ENCODE measurements around the gene KRTAP4-16.
"Not testable (repeated sequence)": the region's sequence is repeated elsewhere in the genome, so short reads cannot be mapped to it uniquely, and the experiment has no call there.

KRTAP4-16 gene

GRCh38 chr17:41104386-41105038 lies 2.5 kb upstream of the KRTAP4-16 start:
- DNase-seq; H3K4me3 ChIP-seq (ENCODE audit: control insufficient read depth in 1 of 7, extremely low read depth in 1 of 7, insufficient read depth in 4 of 7, low read depth in 2 of 7, low read length in 6 of 7); H3K9me3 ChIP-seq (ENCODE audit: control extremely low read depth in 1 of 5, control insufficient read depth in 4 of 5, insufficient read depth in 2 of 5, low read depth in 1 of 5, low read length in 4 of 5); H3K27me3 ChIP-seq (replicated peaks in 2 of 5; ENCODE audit: control insufficient read depth in 4 of 5, insufficient read depth in 5 of 5, low read length in 4 of 5); H3K36me3 ChIP-seq (ENCODE audit: control insufficient read depth in 4 of 4, insufficient read depth in 4 of 4, low read length in 3 of 4); CTCF ChIA-PET; H3K27ac ChIP-seq (ENCODE audit: insufficient read depth in 1 of 2, low read depth in 1 of 2, low read length in 2 of 2, poor library complexity in 1 of 2, severe bottlenecking in 2 of 2); POLR2A ChIA-PET: not testable (repeated sequence)
- H3K4me1 ChIP-seq (ENCODE audit: control extremely low read depth in 1 of 4, control insufficient read depth in 4 of 4, insufficient read depth in 4 of 4, low read length in 3 of 4): peaks cover 0 to 18% (median 11%) of the 10 kb centered on the region in 4 experiments
- no CpG with 5 or more reads among the region's 2 CpGs for WGBS (ENCODE audit: insufficient coverage)

DNA sequence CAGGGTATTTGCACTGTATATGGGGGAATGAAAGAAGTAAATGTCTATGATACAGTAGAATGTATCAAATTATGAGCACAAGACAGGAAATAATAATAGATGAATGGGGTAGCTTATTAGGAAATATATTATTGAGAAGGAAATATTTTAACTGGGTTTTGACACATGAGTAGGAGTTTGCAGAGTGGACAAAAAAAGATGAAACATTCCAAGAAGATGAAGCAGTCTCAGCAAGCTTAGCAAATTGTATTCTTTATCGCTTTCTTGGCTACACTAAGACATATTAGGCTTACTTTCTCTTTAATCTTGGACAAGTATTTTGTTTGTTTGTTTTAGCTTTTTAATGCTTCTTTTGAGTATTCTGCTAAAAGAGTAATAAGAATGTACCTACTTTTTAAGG lies 1.9 kb upstream of the KRTAP4-16 start:
- H3K27ac ChIP-seq (ENCODE audit: insufficient read depth in 1 of 2, low read depth in 1 of 2, low read length in 2 of 2, poor library complexity in 1 of 2, severe bottlenecking in 2 of 2): no peak overlapping the region
- no peaks in the 10 kb centered on the region for H3K36me3 ChIP-seq (ENCODE audit: control insufficient read depth in 4 of 4, insufficient read depth in 4 of 4, low read length in 3 of 4)
- H3K27me3 ChIP-seq (replicated peaks in 2 of 5; ENCODE audit: control insufficient read depth in 4 of 5, insufficient read depth in 5 of 5, low read length in 4 of 5): no peaks in the 10 kb centered on the region
- DNase-seq: no peak
- H3K9me3 ChIP-seq (ENCODE audit: control extremely low read depth in 1 of 5, control insufficient read depth in 4 of 5, insufficient read depth in 2 of 5, low read depth in 1 of 5, low read length in 4 of 5): no peaks in the 10 kb centered on the region
- POLR2A ChIA-PET: interaction anchor here (0.6 kb wide), 1 partner anchor 197 kb away, joined by 3 read pairs; no protein-coding TSS in a partner anchor
- H3K4me3 ChIP-seq (ENCODE audit: control insufficient read depth in 1 of 7, extremely low read depth in 1 of 7, insufficient read depth in 4 of 7, low read depth in 2 of 7, low read length in 6 of 7): no peak overlapping the region
- CTCF ChIA-PET: no interaction called here
- no CpG with 5 or more reads among the region's 1 CpG for WGBS (ENCODE audit: insufficient coverage)
- peaks cover 0 to 17% (median 10%) of the 10 kb centered on the region in 4 experiments for H3K4me1 ChIP-seq (ENCODE audit: control extremely low read depth in 1 of 4, control insufficient read depth in 4 of 4, insufficient read depth in 4 of 4, low read length in 3 of 4)

GRCh38 chr17:41099682-41100480 lies 2.1 kb downstream of the KRTAP4-16 start:
- DNase-seq: peak in 2 of 3 donors; percentile 41 to 62
- H3K27me3 ChIP-seq (replicated peaks in 2 of 5; ENCODE audit: control insufficient read depth in 4 of 5, insufficient read depth in 5 of 5, low read length in 4 of 5); POLR2A ChIA-PET; CTCF ChIA-PET; H3K4me3 ChIP-seq (ENCODE audit: control insufficient read depth in 1 of 7, extremely low read depth in 1 of 7, insufficient read depth in 4 of 7, low read depth in 2 of 7, low read length in 6 of 7); H3K4me1 ChIP-seq (ENCODE audit: control extremely low read depth in 1 of 4, control insufficient read depth in 4 of 4, insufficient read depth in 4 of 4, low read length in 3 of 4); H3K36me3 ChIP-seq (ENCODE audit: control insufficient read depth in 4 of 4, insufficient read depth in 4 of 4, low read length in 3 of 4); H3K27ac ChIP-seq (ENCODE audit: insufficient read depth in 1 of 2, low read depth in 1 of 2, low read length in 2 of 2, poor library complexity in 1 of 2, severe bottlenecking in 2 of 2); H3K9me3 ChIP-seq (ENCODE audit: control extremely low read depth in 1 of 5, control insufficient read depth in 4 of 5, insufficient read depth in 2 of 5, low read depth in 1 of 5, low read length in 4 of 5): not testable (repeated sequence)
- WGBS (ENCODE audit: insufficient coverage): no CpG with 5 or more reads among the region's 7 CpGs

GRCh38 chr17:41098481-41098880 lies 3.5 kb downstream of the KRTAP4-16 start:
- peaks cover 0 to 4% (median 3%) of the 10 kb centered on the region in 5 experiments for H3K9me3 ChIP-seq (ENCODE audit: control extremely low read depth in 1 of 5, control insufficient read depth in 4 of 5, insufficient read depth in 2 of 5, low read depth in 1 of 5, low read length in 4 of 5)
- no peaks in the 10 kb centered on the region for H3K27me3 ChIP-seq (replicated peaks in 2 of 5; ENCODE audit: control insufficient read depth in 4 of 5, insufficient read depth in 5 of 5, low read length in 4 of 5)
- no peak overlapping the region for H3K27ac ChIP-seq (ENCODE audit: insufficient read depth in 1 of 2, low read depth in 1 of 2, low read length in 2 of 2, poor library complexity in 1 of 2, severe bottlenecking in 2 of 2)
- H3K4me3 ChIP-seq (ENCODE audit: control insufficient read depth in 1 of 7, extremely low read depth in 1 of 7, insufficient read depth in 4 of 7, low read depth in 2 of 7, low read length in 6 of 7): no peak overlapping the region
- ChIA-PET CTCF (no interaction called here), POLR2A (no interaction called here)
- no peaks in the 10 kb centered on the region for H3K36me3 ChIP-seq (ENCODE audit: control insufficient read depth in 4 of 4, insufficient read depth in 4 of 4, low read length in 3 of 4)
- peaks cover 0 to 8% (median 3%) of the 10 kb centered on the region in 4 experiments for H3K4me1 ChIP-seq (ENCODE audit: control extremely low read depth in 1 of 4, control insufficient read depth in 4 of 4, insufficient read depth in 4 of 4, low read length in 3 of 4)
- no peak for DNase-seq
- 100% methylated on average over 1 of the region's 6 CpGs for WGBS (ENCODE audit: insufficient coverage)

DNA sequence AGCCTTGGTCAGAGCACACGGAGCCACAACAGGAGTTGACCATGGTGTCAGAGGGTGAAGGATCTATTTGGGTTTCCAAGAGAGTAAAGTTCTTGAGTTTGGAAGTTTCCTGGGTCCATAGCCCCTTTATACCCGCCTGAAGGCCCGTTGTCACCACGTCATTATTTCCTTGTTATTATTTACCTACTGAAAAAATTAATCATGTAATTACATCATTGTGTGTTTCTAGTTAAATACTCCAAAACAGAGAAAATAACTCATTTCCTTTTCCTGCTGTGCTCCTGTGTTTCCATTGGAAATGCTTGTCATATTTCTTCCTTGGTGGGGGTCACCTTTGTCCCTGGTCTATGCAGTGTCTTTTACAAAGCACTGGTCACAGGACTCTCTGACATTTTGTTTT lies 4.0 kb downstream of the KRTAP4-16 start, which contains the start of gene KRTAP4-8:
KRTAP4-8 (minus strand) TSS at position 101 of the 400 bp plus-strand sequence; CDS start at position 43, 58 bp downstream.
- ChIA-PET CTCF (no interaction called here), POLR2A (no interaction called here)
- no peaks in the 10 kb centered on the region for H3K27me3 ChIP-seq (replicated peaks in 2 of 5; ENCODE audit: control insufficient read depth in 4 of 5, insufficient read depth in 5 of 5, low read length in 4 of 5)
- no peak within 1 kb of the TSS for H3K27ac ChIP-seq (ENCODE audit: insufficient read depth in 1 of 2, low read depth in 1 of 2, low read length in 2 of 2, poor library complexity in 1 of 2, severe bottlenecking in 2 of 2)
- H3K9me3 ChIP-seq (ENCODE audit: control extremely low read depth in 1 of 5, control insufficient read depth in 4 of 5, insufficient read depth in 2 of 5, low read depth in 1 of 5, low read length in 4 of 5): peaks cover 0 to 4% (median 3%) of the 10 kb centered on the region in 5 experiments
- peaks cover 0 to 8% (median 3%) of the 10 kb centered on the region in 4 experiments for H3K4me1 ChIP-seq (ENCODE audit: control extremely low read depth in 1 of 4, control insufficient read depth in 4 of 4, insufficient read depth in 4 of 4, low read length in 3 of 4)
- no peak for DNase-seq
- no peaks in the 10 kb centered on the region for H3K36me3 ChIP-seq (ENCODE audit: control insufficient read depth in 4 of 4, insufficient read depth in 4 of 4, low read length in 3 of 4)
- WGBS (ENCODE audit: insufficient coverage): 100% methylated on average over 1 of the region's 4 CpGs
- no peak within 1 kb of the TSS for H3K4me3 ChIP-seq (ENCODE audit: control insufficient read depth in 1 of 7, extremely low read depth in 1 of 7, insufficient read depth in 4 of 7, low read depth in 2 of 7, low read length in 6 of 7)

- no peak for DNase-seq
These were observed 6.0 kb downstream of the KRTAP4-16 start for GRCh38 chr17:41096055-41096454.

DNA sequence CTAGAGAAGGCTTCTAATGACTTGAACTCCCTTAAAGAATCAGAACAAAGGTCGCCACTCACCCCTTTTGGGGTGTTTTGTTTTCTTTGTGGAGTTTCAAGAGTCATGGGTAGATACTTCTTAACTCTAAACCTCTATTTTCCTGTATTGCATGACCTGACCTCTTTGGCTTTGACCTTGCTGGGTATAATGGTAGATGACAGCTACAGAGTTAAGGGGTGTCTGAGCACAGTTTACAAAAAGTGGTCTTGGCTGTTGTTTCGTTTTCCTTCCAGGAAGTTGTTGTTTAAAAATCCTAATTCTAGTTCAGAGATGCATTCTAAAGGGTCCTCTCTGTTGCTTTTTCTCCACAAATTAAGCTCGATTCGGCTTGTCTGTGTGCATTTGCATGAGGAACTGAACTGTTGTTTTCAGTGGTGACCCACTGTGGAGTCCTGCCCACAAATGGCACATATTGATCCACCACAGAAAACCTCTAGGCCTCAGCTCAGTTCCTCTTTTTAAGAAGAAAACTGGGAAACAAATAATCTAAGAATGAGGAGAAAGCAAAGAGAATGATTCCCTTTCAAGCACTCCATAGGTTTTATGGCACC lies 13.2 kb downstream of the KRTAP4-16 start:
- POLR2A ChIA-PET; H3K27ac ChIP-seq (ENCODE audit: insufficient read depth in 1 of 2, low read depth in 1 of 2, low read length in 2 of 2, poor library complexity in 1 of 2, severe bottlenecking in 2 of 2); H3K9me3 ChIP-seq (ENCODE audit: control extremely low read depth in 1 of 5, control insufficient read depth in 4 of 5, insufficient read depth in 2 of 5, low read depth in 1 of 5, low read length in 4 of 5); H3K4me1 ChIP-seq (ENCODE audit: control extremely low read depth in 1 of 4, control insufficient read depth in 4 of 4, insufficient read depth in 4 of 4, low read length in 3 of 4); DNase-seq; CTCF ChIA-PET; H3K27me3 ChIP-seq (replicated peaks in 2 of 5; ENCODE audit: control insufficient read depth in 4 of 5, insufficient read depth in 5 of 5, low read length in 4 of 5); H3K4me3 ChIP-seq (ENCODE audit: control insufficient read depth in 1 of 7, extremely low read depth in 1 of 7, insufficient read depth in 4 of 7, low read depth in 2 of 7, low read length in 6 of 7); H3K36me3 ChIP-seq (ENCODE audit: control insufficient read depth in 4 of 4, insufficient read depth in 4 of 4, low read length in 3 of 4): not testable (repeated sequence)
- 0% methylated on average over 1 of the region's 4 CpGs for WGBS (ENCODE audit: insufficient coverage)

More at GRCh38 chr17:41096055-41096454, 6.0 kb downstream of the KRTAP4-16 start:
- Histone ChIP-seq H3K4me1 (ENCODE audit: control extremely low read depth in 1 of 4, control insufficient read depth in 4 of 4, insufficient read depth in 4 of 4, low read length in 3 of 4) (peaks cover 0 to 8% (median 3%) of the 10 kb centered on the region in 4 experiments), H3K27ac (ENCODE audit: insufficient read depth in 1 of 2, low read depth in 1 of 2, low read length in 2 of 2, poor library complexity in 1 of 2, severe bottlenecking in 2 of 2) (no peak overlapping the region), H3K9me3 (ENCODE audit: control extremely low read depth in 1 of 5, control insufficient read depth in 4 of 5, insufficient read depth in 2 of 5, low read depth in 1 of 5, low read length in 4 of 5) (peaks cover 0 to 9% (median 3%) of the 10 kb centered on the region in 5 experiments), H3K27me3 (replicated peaks in 2 of 5; ENCODE audit: control insufficient read depth in 4 of 5, insufficient read depth in 5 of 5, low read length in 4 of 5) (no peaks in the 10 kb centered on the region), H3K36me3 (ENCODE audit: control insufficient read depth in 4 of 4, insufficient read depth in 4 of 4, low read length in 3 of 4) (no peaks in the 10 kb centered on the region), H3K4me3 (ENCODE audit: control insufficient read depth in 1 of 7, extremely low read depth in 1 of 7, insufficient read depth in 4 of 7, low read depth in 2 of 7, low read length in 6 of 7) (no peak overlapping the region)
- 95% methylated on average over 4 of the region's 7 CpGs for WGBS (ENCODE audit: insufficient coverage)
- POLR2A ChIA-PET: no interaction called here
- CTCF ChIA-PET: no interaction called here
